Caco-2 (cell line): ENCODE results near the gene CDK5RAP3. TPM values are rescaled to one million over a fixed set of nuclear protein-coding genes. Genes with fewer than 3 reads are reported as not detected.

Experiments
- BruUV-seq: library from RNA; stranded (reverse); fragments of 400-500 nt; replicated peaks from 2 replicates; lab custom pipeline; 2021; lab: Mats Ljungman, UMichigan
- CTCF ChIA-PET: fragments of 300-600 bp; sonication (Branson Sonifier 250); formaldehyde crosslinking; loops from one replicate; lab custom pipeline; 2022; ENCODE audit warnings: antibody characterized with exemption; lab: Charles Lee
- POLR2A ChIA-PET: fragments of 300-600 bp; sonication (Branson Sonifier 250); formaldehyde crosslinking; loops from one replicate; lab custom pipeline; 2022; ENCODE audit warnings: antibody characterized with exemption; lab: Charles Lee
- DNase-seq, 2 experiments: peaks; one replicate each; pipeline versions ENCODE4 v3.0.0 to v3.0.0-alpha.2; 2020 to 2022
- H3K27me3 ChIP-seq: replicated peaks from 2 replicates; pipeline ENCODE4 v1.6.0; 2011; ENCODE audit warnings: low read length; ENCODE audit not compliant: control insufficient read depth, insufficient read depth
- H3K36me3 ChIP-seq: 2 replicates; pipeline ENCODE4 v1.5.1; 2011; ENCODE audit warnings: low read length; ENCODE audit not compliant: control insufficient read depth, insufficient read depth
- H3K4me1 ChIP-seq: fragments of 250-450 bp; sonication (Bioruptor Pico); 2 replicates; pipeline ENCODE4 v1.5.1; 2020; ENCODE audit warnings: mild to moderate bottlenecking
- H3K4me3 ChIP-seq: 2 replicates; pipeline ENCODE4 v1.5.1; 2011; ENCODE audit warnings: low read depth, mild to moderate bottlenecking, control low read depth, low read length
- H3K9me3 ChIP-seq: fragments of 250-450 bp; sonication (Bioruptor Pico); 2 replicates; pipeline ENCODE4 v1.5.1; 2020; ENCODE audit warnings: mild to moderate bottlenecking, moderate library complexity
- H3K27ac Mint-ChIP-seq: one replicate; pipeline ENCODE4 v1.8.0; 2022; ENCODE audit warnings: mixed read lengths; ENCODE audit not compliant: unreplicated experiment
- H3K27me3 Mint-ChIP-seq: one replicate; pipeline ENCODE4 v1.8.0; 2022; ENCODE audit warnings: mixed read lengths; ENCODE audit not compliant: insufficient read depth, unreplicated experiment
- H3K36me3 Mint-ChIP-seq: one replicate; pipeline ENCODE4 v1.8.0; 2022; ENCODE audit warnings: mild to moderate bottlenecking, mixed read lengths; ENCODE audit not compliant: insufficient read depth, unreplicated experiment
- H3K4me1 Mint-ChIP-seq: one replicate; pipeline ENCODE4 v1.8.0; 2022; ENCODE audit warnings: low read depth, mixed read lengths; ENCODE audit not compliant: unreplicated experiment
- H3K4me3 Mint-ChIP-seq: one replicate; pipeline ENCODE4 v1.8.0; 2022; ENCODE audit warnings: mild to moderate bottlenecking, moderate library complexity, mixed read lengths; ENCODE audit not compliant: unreplicated experiment
- H3K9me3 Mint-ChIP-seq: one replicate; pipeline ENCODE4 v1.8.0; 2022; ENCODE audit warnings: mixed read lengths; ENCODE audit not compliant: unreplicated experiment
- CTCF ChIP-seq, 2 experiments: fragments of 200-600 bp in 1 of 2; IDR thresholded peaks; 1 replicate in 1 of 2; 2 replicates in 1 of 2; pipeline versions ENCODE4 v1.5.1 to v1.8.0; 2011 to 2022; ENCODE audit warnings: antibody characterized with exemption in 1 of 2, control low read depth in 1 of 2, inconsistent platforms in 1 of 2, low read depth in 1 of 2, low read length in 1 of 2, mild to moderate bottlenecking in 1 of 2, moderate library complexity in 1 of 2; ENCODE audit not compliant: insufficient read depth in 1 of 2, severe bottlenecking in 1 of 2, unreplicated experiment in 1 of 2
- intact Hi-C: fragments of 100-400 bp; cut with micrococcal nuclease; formaldehyde crosslinking; loops from one replicate; pipeline ENCODE4 v1.10.0; 2022; ENCODE audit not compliant: unreplicated experiment
- total RNA-seq: library from RNA; stranded (reverse); gene quantifications from 2 replicates; pipeline ENCODE4 v1.2.3, GENCODE V29; 2022

CDK5RAP3 gene
- total RNA-seq, 1 experiment from 2014 or later: 425 TPM

- Histone ChIP-seq H3K27me3 (no peaks in the 10 kb centered on the region), H3K36me3 (peaks cover 2% of the 10 kb centered on the region; the same call in 1 of the 2 replicates), H3K4me3 (no peak overlapping the region), H3K9me3 (no peaks in the 10 kb centered on the region), H3K4me1 (no peaks in the 10 kb centered on the region)
- ChIA-PET POLR2A (interaction anchor here (0.6 kb wide), 1 partner anchor 55 kb away, joined by 5 read pairs; no protein-coding TSS in a partner anchor), CTCF (interaction anchor here (0.6 to 1.6 kb wide), 3 partner anchors 13 to 45 kb away, joined by 4 to 8 read pairs (median 4); partner anchors contain the start of gene CDK5RAP3)
- intact Hi-C loops: no loop called here
- no peak overlapping the region for H3K27ac Mint-ChIP-seq
- H3K36me3 Mint-ChIP-seq: peaks cover 36% of the 10 kb centered on the region
- H3K4me3 Mint-ChIP-seq: no peak overlapping the region
- H3K4me1 Mint-ChIP-seq: no peaks in the 10 kb centered on the region
- no peak for DNase-seq
- H3K27me3 Mint-ChIP-seq: no peaks in the 10 kb centered on the region
- H3K9me3 Mint-ChIP-seq: no peaks in the 10 kb centered on the region
- BruUV-seq: no TSS peak
- no peak for TF ChIP-seq CTCF (IDR thresholded peaks at IDR 0.05; ENCODE audit: insufficient read depth in 1 of 2, low read depth in 1 of 2, low read length in 1 of 2, severe bottlenecking in 1 of 2, unreplicated experiment in 1 of 2)
These were observed 45.3 kb upstream of the CDK5RAP3 start for GRCh38 chr17:47925678-47925988.

DNA sequence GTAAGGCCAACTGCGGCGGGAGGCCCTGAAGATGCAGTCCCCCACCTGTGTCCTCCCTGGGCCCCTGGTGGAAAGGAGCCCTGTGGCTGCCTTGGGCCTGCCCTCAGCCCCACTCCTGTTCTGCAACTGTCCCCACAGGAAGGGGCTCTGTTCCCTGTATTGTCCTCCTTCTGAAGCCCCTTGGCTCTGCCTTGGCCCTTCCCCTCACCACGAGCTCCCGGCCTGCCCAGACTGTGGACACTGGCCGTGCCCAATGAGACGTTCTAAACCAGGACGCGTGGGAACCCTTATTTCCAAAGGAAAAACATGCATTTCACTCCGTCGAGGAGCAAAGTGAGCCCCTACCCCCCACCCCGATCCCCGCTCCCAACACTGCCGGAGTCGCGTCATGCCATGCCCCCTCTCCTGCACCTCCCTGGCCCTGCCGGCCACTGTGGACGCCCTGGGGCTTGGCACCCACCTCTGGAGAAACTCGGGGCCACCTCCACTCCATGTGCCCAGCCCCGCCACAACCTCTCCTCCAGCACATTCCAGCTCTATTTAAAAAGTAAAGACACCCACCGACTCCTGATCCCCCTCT is 43.0 kb upstream of the CDK5RAP3 start:
- Mint-ChIP-seq H3K4me1 (no peaks in the 10 kb centered on the region), H3K27ac (no peak overlapping the region), H3K9me3 (no peaks in the 10 kb centered on the region), H3K4me3 (no peak overlapping the region), H3K27me3 (no peaks in the 10 kb centered on the region), H3K36me3 (peaks cover 28% of the 10 kb centered on the region)
- no peaks in the 10 kb centered on the region for H3K9me3 ChIP-seq
- ChIA-PET CTCF (interaction anchor here (1.9 to 3.3 kb wide), 2 partner anchors 15 to 87 kb away, joined by 4 to 22 read pairs; partner anchors contain the start of genes PNPO and SCRN2), POLR2A (interaction anchor here (1.1 kb wide), 1 partner anchor 19 kb away, joined by 3 read pairs; no protein-coding TSS in a partner anchor)
- H3K4me1 ChIP-seq: no peaks in the 10 kb centered on the region
- no peak for TF ChIP-seq CTCF (IDR thresholded peaks at IDR 0.05; ENCODE audit: insufficient read depth in 1 of 2, low read depth in 1 of 2, low read length in 1 of 2, severe bottlenecking in 1 of 2, unreplicated experiment in 1 of 2)
- intact Hi-C loops: no loop called here
- DNase-seq: no peak
- peaks cover 2% of the 10 kb centered on the region; the same call in 1 of the 2 replicates for H3K36me3 ChIP-seq
- H3K4me3 ChIP-seq: no peak overlapping the region
- no peaks in the 10 kb centered on the region for H3K27me3 ChIP-seq
- BruUV-seq: no TSS peak

GRCh38 chr17:47928415-47928814 is 42.5 kb upstream of the CDK5RAP3 start:
- Histone ChIP-seq H3K4me3 (no peak overlapping the region), H3K36me3 (peaks cover 2% of the 10 kb centered on the region; the same call in 1 of the 2 replicates), H3K9me3 (no peaks in the 10 kb centered on the region), H3K4me1 (no peaks in the 10 kb centered on the region), H3K27me3 (no peaks in the 10 kb centered on the region)
- Mint-ChIP-seq H3K27ac (no peak overlapping the region), H3K4me3 (no peak overlapping the region), H3K27me3 (no peaks in the 10 kb centered on the region), H3K4me1 (no peaks in the 10 kb centered on the region), H3K9me3 (no peaks in the 10 kb centered on the region), H3K36me3 (peaks cover 28% of the 10 kb centered on the region)
- no peak for TF ChIP-seq CTCF (IDR thresholded peaks at IDR 0.05; ENCODE audit: insufficient read depth in 1 of 2, low read depth in 1 of 2, low read length in 1 of 2, severe bottlenecking in 1 of 2, unreplicated experiment in 1 of 2)
- TSS peak; percentile 45 for BruUV-seq
- CTCF ChIA-PET: interaction anchor here (1.8 to 3.3 kb wide), 3 partner anchors 14 to 87 kb away, joined by 4 to 22 read pairs (median 9); partner anchors contain the start of genes PNPO and SCRN2
- POLR2A ChIA-PET: interaction anchor here (1.1 kb wide), 1 partner anchor 18 kb away, joined by 3 read pairs; no protein-coding TSS in a partner anchor
- DNase-seq: no peak
- intact Hi-C loops: no loop called here
